ENCODE results near the gene DNASE1L3.
"Not testable (repeated sequence)": the region's sequence is repeated elsewhere in the genome, so short reads cannot be mapped to it uniquely, and the experiment has no call there.

The DNASE1L3 gene

GRCh38 chr3:58234516-58234931, 23.8 kb upstream of the DNASE1L3 start:
- peak; percentile 18 for DNase-seq

- no peak for DNase-seq
Measured at GRCh38 chr3:58231666-58232065, 20.9 kb upstream of the DNASE1L3 start.

- no peak for DNase-seq
Measured at GRCh38 chr3:58230876-58231552, 20.2 kb upstream of the DNASE1L3 start.

GRCh38 chr3:58227933-58228332, 17.2 kb upstream of the DNASE1L3 start:
- DNase-seq, result not testable (repeated sequence)

DNA sequence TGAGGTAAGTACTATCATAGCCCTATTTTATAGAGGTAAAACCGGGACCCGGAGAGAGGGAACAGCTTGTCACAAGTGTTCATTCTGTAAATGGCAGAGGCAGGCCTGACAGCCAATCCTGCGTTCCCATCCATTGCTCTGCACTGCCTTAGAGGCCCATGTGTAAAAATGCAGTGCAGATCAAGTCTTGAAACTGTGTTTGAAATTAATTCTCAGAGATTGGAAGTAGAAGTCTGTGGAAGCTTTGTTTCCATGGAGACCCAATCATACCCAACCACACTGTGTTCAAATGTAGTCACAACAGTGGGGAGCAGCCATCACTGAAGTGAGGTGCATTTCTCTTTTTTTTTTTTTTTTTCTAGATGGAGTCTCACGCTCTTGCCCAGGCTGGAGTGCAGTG, 13.1 kb upstream of the DNASE1L3 start:
- no peak for DNase-seq

- no peak for DNase-seq
Measured at GRCh38 chr3:58222161-58222724, 11.5 kb upstream of the DNASE1L3 start.

GRCh38 chr3:58218904-58219303, 8.1 kb upstream of the DNASE1L3 start:
- DNase-seq, result no peak

DNA sequence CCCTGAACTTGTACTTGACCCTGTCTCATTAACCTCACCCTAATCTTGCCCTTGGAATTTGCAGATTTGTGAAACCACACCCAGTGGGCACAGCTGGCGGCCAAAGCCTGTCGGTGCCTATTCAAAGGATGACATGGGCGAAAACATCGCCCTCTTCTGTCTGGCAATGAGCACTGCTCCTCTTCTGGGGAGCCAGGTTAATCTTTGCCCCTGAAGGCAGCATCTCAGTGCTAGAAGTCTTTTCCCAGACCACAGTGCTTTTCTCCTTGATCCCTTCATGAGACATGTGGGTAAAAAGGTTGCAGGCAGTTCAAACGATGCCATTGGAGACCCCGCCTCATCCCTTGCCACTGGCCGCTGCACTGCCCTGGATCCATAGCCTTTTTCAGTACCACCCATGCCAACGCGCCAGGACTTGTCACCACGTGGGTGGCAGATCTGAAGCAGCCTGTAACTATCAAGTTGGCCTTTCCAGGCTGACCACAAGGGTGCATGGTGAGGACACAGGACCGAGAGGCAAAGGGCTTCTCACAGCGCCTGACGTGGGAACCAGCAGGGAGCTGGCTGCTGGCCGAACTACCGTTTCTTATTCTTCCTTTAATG, 6.5 kb upstream of the DNASE1L3 start:
- DNase-seq, result peak; percentile 82

DNA sequence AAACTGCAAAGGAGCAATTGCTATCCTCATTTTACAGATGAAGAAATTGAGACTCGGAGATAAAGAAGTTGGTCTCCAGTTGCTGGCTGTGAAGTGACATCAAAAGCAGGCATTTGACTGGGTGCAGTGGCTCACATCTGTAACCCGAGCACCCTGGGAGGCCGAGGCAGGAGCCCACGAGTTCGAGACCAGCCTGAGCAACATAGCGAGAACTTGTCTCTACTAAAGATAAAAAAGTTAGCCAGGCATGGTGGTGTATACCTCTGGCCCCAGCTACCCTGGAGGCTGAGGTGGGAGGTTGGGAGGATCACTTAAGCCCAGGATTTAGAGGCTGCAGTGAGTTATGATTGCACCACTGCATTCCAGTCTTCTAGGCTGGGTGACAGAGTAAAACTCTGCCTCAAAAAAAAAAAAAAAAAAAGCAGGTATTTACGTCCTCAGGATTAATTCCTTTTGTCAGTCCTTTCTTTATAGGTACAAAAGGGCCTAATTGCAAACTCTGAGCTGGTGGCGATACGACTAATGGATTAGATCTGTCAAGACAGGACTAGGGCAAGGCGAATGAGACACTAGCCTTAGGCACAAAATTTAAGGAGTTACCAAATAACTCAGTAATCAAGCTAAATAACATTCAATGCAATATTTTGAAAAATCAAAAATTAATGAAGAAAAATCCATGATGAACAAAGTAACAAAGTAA, 5.9 kb upstream of the DNASE1L3 start:
- no peak for DNase-seq

GRCh38 chr3:58215317-58216025, 4.7 kb upstream of the DNASE1L3 start:
- no peak for DNase-seq

GRCh38 chr3:58214484-58215316, 3.9 kb upstream of the DNASE1L3 start:
- DNase-seq, result peak; percentile 67

- DNase-seq, result no peak
Measured at GRCh38 chr3:58209933-58210332, 839 bp downstream of the DNASE1L3 start.

DNA sequence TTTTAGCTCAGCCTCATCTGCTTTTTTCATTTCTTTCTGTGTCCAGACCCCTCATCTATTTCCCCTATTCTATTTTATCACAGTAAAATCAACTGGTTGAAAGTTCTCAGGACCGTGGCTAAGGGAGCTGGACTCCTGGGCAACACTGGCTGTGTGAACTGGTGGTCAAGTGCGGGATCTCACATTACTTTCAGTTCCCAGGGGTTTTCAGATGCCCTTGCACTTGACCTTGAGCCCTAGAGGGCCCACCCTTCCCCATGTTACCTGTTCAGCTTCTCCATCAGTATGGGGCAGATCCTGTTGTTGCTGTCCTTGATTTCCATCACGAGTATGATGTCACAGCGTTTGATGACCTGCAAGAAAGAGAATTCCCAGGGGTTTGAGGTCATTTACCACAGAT, 2.8 kb downstream of the DNASE1L3 start:
- DNase-seq, result no peak

GRCh38 chr3:58206406-58207011, 4.3 kb downstream of the DNASE1L3 start:
- DNase-seq, result no peak

DNA sequence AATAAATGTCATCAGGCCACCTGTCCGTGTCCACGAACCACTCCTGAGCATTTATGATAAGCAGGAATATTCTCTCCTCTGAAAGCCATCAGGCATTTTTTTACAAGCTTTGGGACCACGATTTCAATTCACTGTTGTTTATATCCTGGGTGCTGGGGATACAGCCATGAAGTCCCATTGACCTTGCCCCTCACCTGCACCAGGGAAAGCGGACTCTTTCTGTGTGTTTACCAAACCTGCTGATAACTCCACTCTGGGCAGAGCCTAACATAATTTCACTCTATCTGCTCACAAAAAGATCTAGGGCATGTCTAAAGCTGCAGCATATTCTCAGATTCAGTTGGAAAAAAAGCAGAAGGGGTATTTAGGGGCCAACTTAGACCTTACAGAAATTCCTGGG, 4.8 kb downstream of the DNASE1L3 start:
- DNase-seq, result no peak

DNA sequence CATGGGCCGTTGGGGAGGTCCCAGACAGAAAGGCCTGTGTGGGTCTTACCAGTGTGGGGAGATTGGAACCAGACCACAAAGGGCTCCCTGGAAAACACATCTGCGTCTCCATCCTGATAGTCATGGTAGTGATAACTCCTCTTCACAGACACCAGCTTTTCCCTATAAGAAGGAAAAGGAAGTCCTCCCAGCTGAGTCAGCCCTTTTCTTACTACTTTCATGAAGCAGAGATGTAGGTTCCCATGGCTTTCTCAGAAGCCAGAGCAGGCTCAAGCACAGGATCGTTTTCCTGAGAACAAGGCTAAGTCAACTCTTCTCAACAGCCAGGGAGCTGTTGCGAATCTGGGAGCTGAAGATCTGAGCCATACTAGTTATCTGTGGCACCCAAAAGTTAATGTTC, 6.1 kb downstream of the DNASE1L3 start:
- no peak for DNase-seq

GRCh38 chr3:58203541-58203940, 7.2 kb downstream of the DNASE1L3 start:
- no peak for DNase-seq

GRCh38 chr3:58202917-58203360, 7.8 kb downstream of the DNASE1L3 start:
- no peak for DNase-seq

GRCh38 chr3:58201451-58201850, 9.3 kb downstream of the DNASE1L3 start:
- not testable (repeated sequence) for DNase-seq

DNA sequence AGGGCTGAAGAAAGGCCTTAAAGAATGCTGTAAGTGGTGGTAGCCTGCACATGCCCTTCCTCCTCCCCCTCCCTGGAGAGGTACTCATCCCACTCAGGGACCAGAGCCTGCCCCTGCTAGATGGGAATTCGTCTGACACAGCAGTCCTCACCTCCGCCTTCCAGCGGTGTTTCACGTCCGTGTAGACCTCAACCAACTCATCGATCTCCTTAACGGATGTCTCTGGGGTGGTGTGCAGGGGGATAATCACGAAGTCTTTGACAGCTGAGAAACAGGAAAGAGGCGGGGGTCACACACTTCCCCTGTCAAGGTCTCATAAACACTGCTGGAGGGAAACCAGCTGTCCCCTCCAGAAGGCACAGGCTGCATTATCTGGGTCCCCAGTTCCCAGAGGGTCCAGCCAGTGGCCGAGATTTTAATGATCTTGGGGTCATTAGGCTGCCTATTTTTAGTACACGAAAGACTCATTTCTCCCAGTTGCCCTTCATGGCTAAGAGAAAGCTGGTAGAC, 9.9 kb downstream of the DNASE1L3 start:
- no peak for DNase-seq

DNA sequence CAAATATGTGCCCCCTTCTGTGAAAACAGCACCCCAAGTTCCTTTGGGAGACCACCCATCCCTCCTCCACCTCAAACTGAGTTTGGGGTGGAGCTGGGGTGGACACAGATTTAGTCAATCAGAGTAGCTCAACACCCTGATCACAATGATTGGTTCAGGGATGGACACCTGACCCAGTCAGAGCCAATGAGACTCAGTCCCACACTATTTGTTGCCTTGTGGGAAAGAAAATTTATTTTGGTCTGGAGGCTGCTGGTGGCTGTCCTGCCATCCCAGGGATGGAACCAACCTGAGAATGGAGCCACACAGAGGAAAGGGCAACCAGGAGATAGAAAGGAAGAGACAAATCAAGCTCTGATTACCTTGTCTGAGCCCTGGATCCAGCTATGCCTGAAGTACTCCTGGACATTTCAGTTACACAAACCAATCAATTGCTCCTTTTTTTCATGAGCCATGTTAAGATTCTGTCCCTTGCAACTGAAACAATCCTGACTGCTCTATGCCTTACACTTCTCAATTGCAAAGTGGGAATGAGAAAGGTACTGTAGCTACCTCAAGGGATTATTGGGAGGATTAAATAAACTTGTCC, 10.6 kb downstream of the DNASE1L3 start:
- DNase-seq, result no peak

Measured in MV-4-11 (cell line).